Skin epidermis (tissue), 12 donors: Measurements from ENCODE around the gene CCSAP.

Experiments
- H3K27ac ChIP-seq, 21 experiments: fragments of 200-600 bp; sonication (generic) in 11 of 21; one replicate each; pipeline ENCODE4 v1.5.0; 2020; ENCODE audit warnings: mild to moderate bottlenecking in 3 of 21, inconsistent platforms in 2 of 21, moderate library complexity in 2 of 21
- H3K4me3 ChIP-seq, 7 experiments: fragments of 200-600 bp; sonication (generic) in 2 of 7; one replicate each; pipeline ENCODE4 v1.5.0; 2020; ENCODE audit warnings: inconsistent platforms in 2 of 7, mild to moderate bottlenecking in 2 of 7, moderate library complexity in 1 of 7

Gene CCSAP

GRCh38 chr1:229368347-229368746 lies 25.5 kb upstream of the CCSAP start:
- Histone ChIP-seq H3K4me3 (no peak overlapping the region), H3K27ac (no peak overlapping the region)

DNA sequence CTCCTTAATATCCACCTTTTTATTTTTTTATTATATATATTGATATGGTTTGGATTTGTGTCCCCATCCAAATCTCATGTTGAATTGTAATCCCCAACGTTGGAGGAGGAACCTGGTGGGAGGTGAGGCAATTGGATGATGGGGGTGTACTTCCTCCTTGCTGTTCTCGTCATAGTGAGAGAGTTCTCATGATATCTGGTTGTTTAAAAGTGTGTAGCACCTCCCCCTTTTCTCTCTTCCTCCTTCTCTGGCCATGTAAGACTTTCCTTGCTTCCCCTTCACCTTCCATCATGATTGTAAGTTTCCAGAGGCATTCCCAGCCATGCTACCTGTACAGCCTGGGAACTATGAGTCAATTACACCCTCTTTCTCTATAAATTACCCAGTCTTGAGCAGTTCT lies 22.7 kb upstream of the CCSAP start:
- no peak overlapping the region for H3K4me3 ChIP-seq
- no peak overlapping the region for H3K27ac ChIP-seq

- Histone ChIP-seq H3K4me3 (no peak overlapping the region), H3K27ac (no peak overlapping the region)
Observed at GRCh38 chr1:229364207-229365065, 21.6 kb upstream of the CCSAP start.

GRCh38 chr1:229363723-229364122 lies 20.9 kb upstream of the CCSAP start:
- Histone ChIP-seq H3K4me3 (no peak overlapping the region), H3K27ac (no peak overlapping the region)

DNA sequence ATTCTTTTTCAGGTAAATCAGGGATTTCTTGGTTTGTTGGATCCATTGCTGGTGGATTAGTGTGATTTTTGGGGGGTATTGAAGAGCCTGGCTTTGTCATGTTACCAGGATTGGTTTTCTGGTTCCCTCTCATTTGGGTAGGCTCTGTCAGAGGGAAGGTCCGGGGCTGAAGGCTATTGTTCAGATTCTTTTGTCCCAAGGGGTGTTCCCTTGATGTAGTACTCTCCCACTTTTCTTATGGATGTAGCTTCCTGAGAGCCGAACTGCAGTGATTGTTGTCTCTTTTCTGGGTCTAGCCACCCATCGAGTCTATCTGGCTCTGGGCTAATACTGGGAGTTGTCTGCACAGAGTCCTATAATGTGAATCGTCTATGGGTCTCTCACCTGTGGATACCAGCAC lies 17.6 kb upstream of the CCSAP start:
- Histone ChIP-seq H3K27ac (no peak overlapping the region), H3K4me3 (no peak overlapping the region)

DNA sequence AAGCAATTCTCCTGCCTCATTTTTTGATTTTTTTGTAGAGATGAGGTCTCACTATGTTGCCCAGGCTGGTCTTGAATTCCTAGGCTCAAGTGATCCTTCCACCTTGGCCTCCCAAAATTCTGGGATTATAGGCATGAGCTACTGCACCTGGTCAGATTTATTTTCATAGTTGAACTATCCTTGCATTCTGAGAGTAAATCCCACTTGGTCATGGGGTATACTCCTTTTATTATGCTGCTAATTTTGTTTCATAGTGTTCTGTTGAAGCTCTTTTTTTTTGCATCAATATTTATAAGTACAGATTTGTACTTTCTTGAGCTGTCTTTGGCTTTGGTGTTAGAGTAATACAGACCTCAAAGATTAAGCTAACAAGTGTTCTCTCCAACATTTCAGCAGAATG lies 12.8 kb upstream of the CCSAP start:
- Histone ChIP-seq H3K27ac (no peak overlapping the region), H3K4me3 (no peak overlapping the region)

- H3K4me3 ChIP-seq: no peak overlapping the region
- H3K27ac ChIP-seq: no peak overlapping the region
Observed at GRCh38 chr1:229354226-229354625, 11.4 kb upstream of the CCSAP start.

DNA sequence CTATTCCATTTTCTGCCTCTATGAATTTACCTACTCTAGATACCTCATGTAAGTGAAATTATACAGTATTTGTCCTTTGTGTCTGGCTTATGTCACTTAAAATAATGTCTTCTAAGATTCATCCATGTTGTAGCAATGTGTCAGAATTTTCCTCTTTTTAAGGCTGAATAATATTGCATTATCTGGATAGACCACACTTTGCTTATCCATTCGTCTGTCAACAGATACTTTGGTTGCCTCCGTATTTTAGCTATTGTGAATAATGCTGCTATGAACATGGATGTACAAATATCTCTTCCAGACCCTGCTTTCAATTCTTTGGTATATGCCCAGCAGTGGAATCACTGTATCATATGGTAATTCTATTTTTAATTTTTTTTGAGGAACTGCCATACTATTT lies 10.1 kb upstream of the CCSAP start:
- no peak overlapping the region for H3K4me3 ChIP-seq

GRCh38 chr1:229349463-229350385 lies 6.9 kb upstream of the CCSAP start:
- no peak overlapping the region for H3K27ac ChIP-seq
- H3K4me3 ChIP-seq: no peak overlapping the region

More for the DNA sequence above, 10.1 kb upstream of the CCSAP start:
- no peak overlapping the region for H3K27ac ChIP-seq

DNA sequence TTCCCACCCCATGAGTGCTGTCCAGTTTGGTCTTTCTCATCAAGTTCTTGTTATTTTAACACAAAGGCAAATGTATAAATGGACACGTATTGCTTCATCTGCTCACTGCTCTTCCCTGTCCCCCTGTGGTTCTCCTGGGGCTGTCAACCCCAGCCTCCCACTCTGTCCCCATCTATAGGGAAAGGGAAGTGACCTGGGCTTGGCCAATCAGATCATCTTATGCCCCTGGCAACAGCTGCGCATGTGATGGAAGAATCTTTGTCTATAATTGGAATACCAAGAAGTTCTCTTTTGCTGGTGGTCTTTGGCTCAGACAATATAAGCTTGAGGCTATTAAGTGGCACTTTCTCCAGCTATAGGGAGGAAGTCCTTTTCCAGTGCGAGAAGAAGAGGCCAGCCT lies 4.7 kb upstream of the CCSAP start:
- no peak overlapping the region for H3K27ac ChIP-seq
- H3K4me3 ChIP-seq: no peak overlapping the region

DNA sequence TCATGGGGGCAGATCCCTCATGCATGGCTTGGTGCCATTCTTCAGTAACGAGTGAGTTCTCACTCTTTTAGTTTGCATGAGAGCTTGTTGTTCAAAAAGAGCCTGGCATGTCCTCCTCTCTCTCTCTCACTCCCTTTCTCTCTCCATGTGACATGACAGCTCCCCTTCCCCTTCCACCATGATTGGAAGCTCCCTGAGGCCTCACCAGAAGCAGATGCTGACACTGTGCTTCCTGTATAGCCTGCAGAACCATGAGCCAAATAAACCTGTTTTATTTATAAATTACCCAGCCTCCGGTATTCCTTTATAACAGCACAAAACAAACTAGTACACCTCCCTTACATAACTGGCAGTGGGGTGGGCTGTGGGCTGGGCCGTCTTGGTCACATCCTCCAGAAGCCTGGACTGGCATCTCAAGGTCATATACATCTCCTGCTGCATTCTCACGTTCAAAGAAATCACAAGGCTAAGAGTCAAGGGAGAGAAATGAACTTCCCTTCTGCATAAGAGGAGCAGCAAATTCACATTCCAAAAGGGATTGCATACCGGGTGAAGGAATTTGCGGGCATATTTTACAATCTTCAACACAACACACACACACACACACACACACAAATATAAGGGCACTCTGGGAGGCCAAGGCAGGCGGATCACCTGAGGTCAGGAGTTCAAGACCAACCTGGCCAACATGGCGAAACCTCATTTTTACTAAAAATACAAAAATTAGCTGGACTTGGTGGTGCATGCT lies 2.3 kb upstream of the CCSAP start:
- H3K27ac ChIP-seq: no peak overlapping the region
- H3K4me3 ChIP-seq: no peak overlapping the region

DNA sequence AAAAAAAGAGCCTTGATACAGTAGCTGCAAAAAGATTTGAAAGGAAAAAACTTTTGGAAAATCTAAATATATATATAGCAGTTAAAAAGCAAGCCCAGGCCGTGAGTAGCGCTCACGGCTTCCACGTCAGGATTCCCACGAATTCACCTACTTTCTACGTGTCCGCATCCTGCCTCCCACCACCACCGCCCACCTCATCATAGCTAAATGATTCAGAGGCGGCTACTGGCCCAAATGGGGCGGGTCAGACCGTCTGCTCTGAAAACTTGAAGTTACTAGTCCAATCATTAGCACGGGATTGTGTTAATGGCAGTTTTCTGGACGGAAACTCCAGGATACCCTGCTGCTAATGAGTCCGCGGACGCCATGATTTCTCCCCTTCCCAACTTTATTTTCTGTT lies 1.3 kb upstream of the CCSAP start:
- Histone ChIP-seq H3K4me3 (peak overlapping the region in 2 of 7 experiments; percentile 98), H3K27ac (peak overlapping the region in 2 of 21 experiments; percentile 92 to 95)

DNA sequence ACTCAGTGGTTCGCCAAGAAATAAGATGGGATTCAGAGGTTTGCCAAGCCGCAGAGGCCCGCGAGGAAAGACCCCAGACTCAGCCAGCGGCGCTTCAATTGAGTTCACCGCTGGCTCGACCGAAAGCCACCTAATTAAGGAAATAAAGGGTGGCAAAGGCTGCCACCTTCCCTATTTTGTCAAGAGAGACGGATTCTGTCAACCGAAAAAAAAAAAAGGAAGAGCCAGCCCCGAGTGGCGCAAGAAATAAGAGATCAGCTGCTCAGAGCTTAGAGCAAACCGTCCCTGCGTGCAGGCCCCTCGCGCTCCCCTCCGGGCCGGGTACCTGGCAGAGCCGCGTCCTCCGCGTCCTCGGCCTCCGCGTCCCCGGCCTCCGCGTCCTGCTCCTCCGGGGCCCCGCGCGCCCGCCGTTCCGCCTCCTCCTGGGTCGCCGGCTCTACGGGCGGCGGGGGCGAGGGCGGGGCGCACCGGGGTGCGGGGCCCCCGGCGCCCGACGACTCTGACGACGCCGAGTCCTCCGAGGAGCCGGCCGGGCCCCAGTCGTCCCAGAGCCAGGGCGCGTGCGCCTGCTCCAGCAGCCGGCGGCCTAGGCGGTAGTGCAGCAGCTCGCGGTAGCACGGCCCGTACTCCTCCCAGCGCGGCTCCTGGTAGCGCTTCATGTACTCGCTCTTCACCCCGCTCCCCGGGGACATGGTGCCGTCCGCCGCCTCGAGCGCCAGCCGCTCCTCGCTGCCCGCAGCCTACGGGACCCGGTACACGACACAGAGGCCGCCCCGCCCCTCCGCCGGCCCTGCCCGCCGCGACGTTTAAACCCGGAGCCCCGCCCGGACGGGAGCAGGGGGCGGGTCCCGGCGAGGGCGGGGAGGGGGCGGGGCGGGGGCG lies 832 bp downstream of the CCSAP start:
- H3K4me3 ChIP-seq: peak overlapping the region; percentile 61 to 98 (median 86)
- H3K27ac ChIP-seq: peak overlapping the region; percentile 61 to 95 (median 87)

DNA sequence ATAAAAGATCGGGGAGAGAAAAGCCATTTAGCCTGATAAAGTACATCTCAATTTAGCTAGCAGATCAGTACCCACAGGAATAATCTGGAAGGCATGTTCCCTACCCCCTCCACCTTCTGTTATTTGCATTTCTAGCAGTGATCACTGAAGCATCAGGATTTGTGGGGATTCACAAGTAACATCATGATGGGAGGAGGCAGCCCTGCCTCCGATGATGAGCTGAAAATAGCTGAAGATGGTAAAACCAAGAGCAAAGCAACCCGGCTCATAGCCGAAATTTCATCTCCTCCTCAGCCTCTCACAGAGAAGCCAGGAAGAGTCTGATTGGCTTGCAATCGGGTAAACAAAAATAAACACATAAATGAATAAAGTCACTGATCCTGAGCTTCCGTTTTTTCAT lies 2.4 kb downstream of the CCSAP start:
- Histone ChIP-seq H3K27ac (no peak overlapping the region), H3K4me3 (peak overlapping the region in 1 of 7 experiments; percentile 98)

- Histone ChIP-seq H3K4me3 (no peak overlapping the region), H3K27ac (peak overlapping the region in 3 of 21 experiments; percentile 12 to 48 (median 33))
Observed at GRCh38 chr1:229339520-229339919, 3.3 kb downstream of the CCSAP start.

GRCh38 chr1:229339086-229339485 lies 3.8 kb downstream of the CCSAP start:
- Histone ChIP-seq H3K4me3 (no peak overlapping the region), H3K27ac (peak overlapping the region in 3 of 21 experiments; percentile 12 to 48 (median 33))

- H3K27ac ChIP-seq: no peak overlapping the region
- no peak overlapping the region for H3K4me3 ChIP-seq
Observed at GRCh38 chr1:229336345-229336744, 6.5 kb downstream of the CCSAP start.

DNA sequence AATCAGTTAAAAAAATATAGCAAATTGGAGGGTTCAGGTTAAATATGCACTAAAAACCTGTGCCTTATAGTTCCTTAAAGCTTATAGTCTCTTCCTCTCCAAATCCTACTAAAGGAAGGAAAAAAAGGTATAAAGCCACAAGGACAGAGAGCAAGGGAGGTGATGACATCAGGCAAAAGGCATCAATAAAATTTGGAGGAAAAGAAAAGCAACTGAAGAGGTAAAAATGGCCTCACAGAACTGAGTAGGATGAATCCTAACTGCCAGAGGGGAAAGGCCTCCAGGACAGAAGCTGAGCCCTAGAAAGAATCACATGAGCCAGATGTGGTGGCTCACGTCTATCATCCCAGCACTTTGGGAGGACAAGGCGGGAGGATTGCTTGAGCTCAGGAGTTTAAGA lies 8.1 kb downstream of the CCSAP start:
- Histone ChIP-seq H3K27ac (no peak overlapping the region), H3K4me3 (no peak overlapping the region)

DNA sequence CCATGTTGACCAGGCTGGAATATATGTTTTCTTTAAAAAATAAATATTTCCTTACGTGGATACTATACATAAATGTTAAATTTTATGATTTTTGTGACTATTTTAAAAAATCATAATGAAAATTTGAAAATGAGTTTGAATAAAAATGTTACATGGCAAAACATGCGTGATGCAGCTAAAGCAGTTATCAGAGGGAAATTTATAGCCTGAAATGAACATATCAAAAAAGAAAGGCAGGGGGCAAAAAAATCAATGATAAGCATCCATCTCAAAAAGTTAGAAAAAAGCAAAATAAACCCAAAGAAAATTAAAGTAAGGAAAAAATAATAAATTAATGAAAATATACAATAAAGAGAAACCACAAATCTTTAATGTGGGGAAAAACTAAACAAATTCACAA lies 8.6 kb downstream of the CCSAP start:
- Histone ChIP-seq H3K27ac (no peak overlapping the region), H3K4me3 (no peak overlapping the region)
